ENCODE data around the gene TRABD2B. TPM values are rescaled to one million over a fixed set of nuclear protein-coding genes. Genes with fewer than 3 reads are reported as not detected.
A peak's percentile ranks its signal among the peaks of the same experiment; 100 is the strongest.

The TRABD2B gene
- polyA plus RNA-seq, 4 donors: under 0.01 to 2.6 (median 2.2) TPM; not detected in 1

GRCh38 chr1:48001696-48002095 is 4.5 kb upstream of the TRABD2B start:
- DNase-seq (no peak), FAIRE-seq (no peak)
- H3K9me3 ChIP-seq (ENCODE audit: control insufficient read depth in 2 of 2, insufficient read depth in 1 of 2, low read depth in 1 of 2, low read length in 1 of 2): no peaks in the 10 kb centered on the region
- no peak overlapping the region for H3K4me3 ChIP-seq (ENCODE audit: low read depth in 1 of 3, low read length in 3 of 3)
- no peak overlapping the region for H3K27ac ChIP-seq (ENCODE audit: low read depth in 1 of 3, low read length in 2 of 3)
- 60 to 65% (median 63%) methylated on average over 2 of the region's 2 CpGs for WGBS, 3 donors
- H3K4me1 ChIP-seq (ENCODE audit: control insufficient read depth in 3 of 3, insufficient read depth in 2 of 3, low read depth in 1 of 3, low read length in 2 of 3): peaks cover 0 to 27% (median 0%) of the 10 kb centered on the region in 3 donors
- no peaks in the 10 kb centered on the region for H3K36me3 ChIP-seq (ENCODE audit: control insufficient read depth in 3 of 3, insufficient read depth in 2 of 3, low read depth in 1 of 3, low read length in 3 of 3)
- peaks cover 2 to 4% (median 2%) of the 10 kb centered on the region in 3 donors for H3K27me3 ChIP-seq (ENCODE audit: control insufficient read depth in 3 of 3, insufficient read depth in 3 of 3, low read length in 3 of 3)

- peaks cover 0 to 22% (median 0%) of the 10 kb centered on the region in 3 donors for H3K4me1 ChIP-seq (ENCODE audit: control insufficient read depth in 3 of 3, insufficient read depth in 2 of 3, low read depth in 1 of 3, low read length in 2 of 3)
Observed at GRCh38 chr1:48000883-48001282, 3.7 kb upstream of the TRABD2B start.

GRCh38 chr1:47999097-47999496 is 1.9 kb upstream of the TRABD2B start:
- Histone ChIP-seq H3K9me3 (ENCODE audit: control insufficient read depth in 2 of 2, insufficient read depth in 1 of 2, low read depth in 1 of 2, low read length in 1 of 2) (no peaks in the 10 kb centered on the region), H3K4me3 (ENCODE audit: low read depth in 1 of 3, low read length in 3 of 3) (no peak overlapping the region), H3K27me3 (ENCODE audit: control insufficient read depth in 3 of 3, insufficient read depth in 3 of 3, low read length in 3 of 3) (peaks cover 5 to 7% (median 6%) of the 10 kb centered on the region in 3 donors), H3K4me1 (ENCODE audit: control insufficient read depth in 3 of 3, insufficient read depth in 2 of 3, low read depth in 1 of 3, low read length in 2 of 3) (peaks cover 0 to 9% (median 0%) of the 10 kb centered on the region in 3 donors), H3K36me3 (ENCODE audit: control insufficient read depth in 3 of 3, insufficient read depth in 2 of 3, low read depth in 1 of 3, low read length in 3 of 3) (peaks cover 0 to 5% (median 0%) of the 10 kb centered on the region in 3 donors), H3K27ac (ENCODE audit: low read depth in 1 of 3, low read length in 2 of 3) (no peak overlapping the region)
- no peak for FAIRE-seq
- no peak for DNase-seq
- 84 to 93% (median 90%) methylated on average over 4 of the region's 4 CpGs for WGBS, 3 donors

More at GRCh38 chr1:48000883-48001282, 3.7 kb upstream of the TRABD2B start:
- FAIRE-seq: no peak
- H3K27me3 ChIP-seq (ENCODE audit: control insufficient read depth in 3 of 3, insufficient read depth in 3 of 3, low read length in 3 of 3): peaks cover 2 to 7% (median 4%) of the 10 kb centered on the region in 3 donors
- no peaks in the 10 kb centered on the region for H3K9me3 ChIP-seq (ENCODE audit: control insufficient read depth in 2 of 2, insufficient read depth in 1 of 2, low read depth in 1 of 2, low read length in 1 of 2)
- no peak for DNase-seq
- H3K4me3 ChIP-seq (ENCODE audit: low read depth in 1 of 3, low read length in 3 of 3): no peak overlapping the region
- no peaks in the 10 kb centered on the region for H3K36me3 ChIP-seq (ENCODE audit: control insufficient read depth in 3 of 3, insufficient read depth in 2 of 3, low read depth in 1 of 3, low read length in 3 of 3)
- H3K27ac ChIP-seq (ENCODE audit: low read depth in 1 of 3, low read length in 2 of 3): no peak overlapping the region
- 93 to 100% (median 99%) methylated on average over 1 of the region's 1 CpG for WGBS, 3 donors

- WGBS, 3 donors: 85 to 88% (median 88%) methylated on average over 8 of the region's 8 CpGs
Observed at GRCh38 chr1:47998396-47998990, 1.3 kb upstream of the TRABD2B start.

GRCh38 chr1:47996406-47997226 is 569 bp downstream of the TRABD2B start:
- H3K27ac ChIP-seq (ENCODE audit: low read depth in 1 of 3, low read length in 2 of 3): peak overlapping the region in 2 of 3 donors; percentile 36 to 62
- WGBS, 3 donors: 1 to 2% (median 1%) methylated on average over 53 to 80 of the region's 80 CpGs
- peaks cover 5 to 7% (median 6%) of the 10 kb centered on the region in 3 donors for H3K27me3 ChIP-seq (ENCODE audit: control insufficient read depth in 3 of 3, insufficient read depth in 3 of 3, low read length in 3 of 3)
- FAIRE-seq (no peak), DNase-seq (peak; percentile 14 to 76)
- peaks cover 0 to 28% (median 0%) of the 10 kb centered on the region in 3 donors for H3K4me1 ChIP-seq (ENCODE audit: control insufficient read depth in 3 of 3, insufficient read depth in 2 of 3, low read depth in 1 of 3, low read length in 2 of 3)
- H3K4me3 ChIP-seq (ENCODE audit: low read depth in 1 of 3, low read length in 3 of 3): peak overlapping the region; percentile 20 to 59 (median 55)
- peaks cover 0 to 18% (median 0%) of the 10 kb centered on the region in 3 donors for H3K36me3 ChIP-seq (ENCODE audit: control insufficient read depth in 3 of 3, insufficient read depth in 2 of 3, low read depth in 1 of 3, low read length in 3 of 3)
- H3K9me3 ChIP-seq (ENCODE audit: control insufficient read depth in 2 of 2, insufficient read depth in 1 of 2, low read depth in 1 of 2, low read length in 1 of 2): no peaks in the 10 kb centered on the region

More at GRCh38 chr1:47998396-47998990, 1.3 kb upstream of the TRABD2B start:
- peaks cover 0 to 12% (median 0%) of the 10 kb centered on the region in 3 donors for H3K4me1 ChIP-seq (ENCODE audit: control insufficient read depth in 3 of 3, insufficient read depth in 2 of 3, low read depth in 1 of 3, low read length in 2 of 3)
- no peak for FAIRE-seq
- no peaks in the 10 kb centered on the region for H3K9me3 ChIP-seq (ENCODE audit: control insufficient read depth in 2 of 2, insufficient read depth in 1 of 2, low read depth in 1 of 2, low read length in 1 of 2)
- H3K27ac ChIP-seq (ENCODE audit: low read depth in 1 of 3, low read length in 2 of 3): no peak overlapping the region
- peaks cover 5 to 7% (median 6%) of the 10 kb centered on the region in 3 donors for H3K27me3 ChIP-seq (ENCODE audit: control insufficient read depth in 3 of 3, insufficient read depth in 3 of 3, low read length in 3 of 3)
- H3K36me3 ChIP-seq (ENCODE audit: control insufficient read depth in 3 of 3, insufficient read depth in 2 of 3, low read depth in 1 of 3, low read length in 3 of 3): peaks cover 0 to 11% (median 0%) of the 10 kb centered on the region in 3 donors
- no peak overlapping the region for H3K4me3 ChIP-seq (ENCODE audit: low read depth in 1 of 3, low read length in 3 of 3)
- DNase-seq: no peak

- Histone ChIP-seq H3K27me3 (ENCODE audit: control insufficient read depth in 3 of 3, insufficient read depth in 3 of 3, low read length in 3 of 3) (peaks cover 5 to 7% (median 6%) of the 10 kb centered on the region in 3 donors), H3K27ac (ENCODE audit: low read depth in 1 of 3, low read length in 2 of 3) (peak overlapping the region in 2 of 3 donors; percentile 36 to 62), H3K4me3 (ENCODE audit: low read depth in 1 of 3, low read length in 3 of 3) (peak overlapping the region in 1 of 3 donors; percentile 59), H3K4me1 (ENCODE audit: control insufficient read depth in 3 of 3, insufficient read depth in 2 of 3, low read depth in 1 of 3, low read length in 2 of 3) (peaks cover 0 to 28% (median 0%) of the 10 kb centered on the region in 3 donors), H3K36me3 (ENCODE audit: control insufficient read depth in 3 of 3, insufficient read depth in 2 of 3, low read depth in 1 of 3, low read length in 3 of 3) (peaks cover 0 to 20% (median 0%) of the 10 kb centered on the region in 3 donors), H3K9me3 (ENCODE audit: control insufficient read depth in 2 of 2, insufficient read depth in 1 of 2, low read depth in 1 of 2, low read length in 1 of 2) (no peaks in the 10 kb centered on the region)
- no peak for DNase-seq
- 43 to 66% (median 64%) methylated on average over 7 of the region's 7 CpGs for WGBS, 3 donors
- FAIRE-seq: no peak
Observed at GRCh38 chr1:47996060-47996405, 1.2 kb downstream of the TRABD2B start.

- Histone ChIP-seq H3K27me3 (ENCODE audit: control insufficient read depth in 3 of 3, insufficient read depth in 3 of 3, low read length in 3 of 3) (peaks cover 5 to 7% (median 6%) of the 10 kb centered on the region in 3 donors), H3K4me1 (ENCODE audit: control insufficient read depth in 3 of 3, insufficient read depth in 2 of 3, low read depth in 1 of 3, low read length in 2 of 3) (peaks cover 0 to 28% (median 0%) of the 10 kb centered on the region in 3 donors), H3K27ac (ENCODE audit: low read depth in 1 of 3, low read length in 2 of 3) (peak overlapping the region in 1 of 3 donors; percentile 62)
Observed at GRCh38 chr1:47995306-47996050, 1.7 kb downstream of the TRABD2B start.

More at GRCh38 chr1:47995306-47996050, 1.7 kb downstream of the TRABD2B start:
- no peaks in the 10 kb centered on the region for H3K9me3 ChIP-seq (ENCODE audit: control insufficient read depth in 2 of 2, insufficient read depth in 1 of 2, low read depth in 1 of 2, low read length in 1 of 2)
- DNase-seq: peak in 1 of 2 donors; percentile 41
- H3K4me3 ChIP-seq (ENCODE audit: low read depth in 1 of 3, low read length in 3 of 3): peak overlapping the region in 1 of 3 donors; percentile 59
- WGBS, 3 donors: 66 to 77% (median 68%) methylated on average over 8 of the region's 8 CpGs
- H3K36me3 ChIP-seq (ENCODE audit: control insufficient read depth in 3 of 3, insufficient read depth in 2 of 3, low read depth in 1 of 3, low read length in 3 of 3): peaks cover 0 to 20% (median 0%) of the 10 kb centered on the region in 3 donors
- FAIRE-seq: no peak

Data from small intestine (tissue), 7 donors.